Fibroblast of skin of left quadriceps (primary cell): ENCODE data around the gene RNF169.
"Not testable (repeated sequence)": the region's sequence is repeated elsewhere in the genome, so short reads cannot be mapped to it uniquely, and the experiment has no call there.

ENCODE experiments used
- DNase-seq, 2 experiments: peaks; one replicate each; pipeline ENCODE4 v3.0.0-alpha.2; 2013; ENCODE audit warnings: low read depth in 2 of 2

The RNF169 gene

DNA sequence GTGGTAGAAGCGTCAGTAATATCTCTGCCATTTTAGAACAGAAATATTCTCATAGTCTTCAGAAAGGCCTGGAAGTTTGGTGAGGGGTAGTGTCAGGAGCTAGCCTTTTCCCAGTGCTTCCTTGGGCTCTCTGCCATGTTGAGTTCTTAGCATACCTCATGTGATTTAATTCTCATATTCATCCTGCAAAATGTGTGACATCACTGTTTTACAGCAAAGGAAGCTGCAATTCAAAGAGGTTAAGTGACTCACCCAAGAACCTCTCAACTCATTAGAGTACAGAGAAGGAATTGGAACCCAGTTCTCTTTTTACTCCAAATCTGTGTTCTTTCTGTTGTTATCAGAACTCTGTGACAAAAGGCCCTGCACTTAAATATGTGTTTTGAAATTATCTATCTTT is 72.1 kb downstream of the RNF169 start:
- peak; percentile 76 to 78 for DNase-seq

DNA sequence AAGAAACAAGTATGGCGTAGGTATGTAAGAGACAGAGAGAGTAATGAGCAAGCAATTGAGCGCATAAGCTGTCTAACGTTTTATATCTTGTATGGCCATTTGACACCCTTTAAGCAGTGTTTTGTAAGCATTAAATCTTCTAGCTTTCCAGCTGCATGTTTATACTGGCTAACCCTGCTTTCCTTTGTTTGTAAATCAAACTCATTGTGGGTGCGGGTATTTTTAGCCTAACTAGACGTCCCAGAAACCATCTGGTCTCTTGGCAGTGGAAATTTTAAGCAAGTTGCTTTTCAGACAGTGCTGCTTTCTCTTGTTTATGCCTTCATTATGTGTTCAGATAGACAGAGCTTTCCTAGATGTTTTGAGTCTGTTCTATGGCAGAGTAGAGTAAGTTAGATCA is 73.5 kb downstream of the RNF169 start:
- peak; percentile 51 to 52 for DNase-seq

DNA sequence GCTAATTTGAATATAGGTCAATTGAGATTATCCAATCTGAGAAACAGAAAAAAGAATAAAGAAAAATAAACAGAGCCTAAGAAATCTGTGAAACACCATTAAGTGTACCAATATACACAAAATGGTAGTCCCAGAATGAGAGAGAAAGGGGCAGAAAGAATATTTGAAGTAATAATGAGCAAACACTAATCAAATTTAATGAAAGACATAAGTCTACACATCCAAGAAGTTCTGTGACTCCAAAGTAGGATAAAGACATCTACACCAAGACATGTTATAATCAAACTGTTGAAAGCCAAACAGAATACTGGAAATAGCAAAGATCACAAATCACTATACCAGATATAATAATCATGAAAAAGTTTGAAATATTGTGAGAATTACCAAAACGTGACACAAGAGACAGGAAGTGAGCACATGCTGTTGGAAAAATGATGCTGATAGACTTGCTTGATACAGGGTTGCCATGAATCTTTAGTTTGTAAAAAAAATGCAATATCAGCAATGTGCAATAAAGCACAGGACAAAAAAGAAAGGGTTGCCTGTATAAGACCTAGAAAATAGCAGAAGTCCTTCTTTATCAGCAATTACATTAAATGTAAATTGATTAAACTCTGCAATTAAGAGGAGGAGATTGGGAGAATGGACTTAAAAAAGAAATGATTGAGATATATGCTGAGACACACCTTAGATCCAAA is 75.8 kb downstream of the RNF169 start:
- DNase-seq: no peak

DNA sequence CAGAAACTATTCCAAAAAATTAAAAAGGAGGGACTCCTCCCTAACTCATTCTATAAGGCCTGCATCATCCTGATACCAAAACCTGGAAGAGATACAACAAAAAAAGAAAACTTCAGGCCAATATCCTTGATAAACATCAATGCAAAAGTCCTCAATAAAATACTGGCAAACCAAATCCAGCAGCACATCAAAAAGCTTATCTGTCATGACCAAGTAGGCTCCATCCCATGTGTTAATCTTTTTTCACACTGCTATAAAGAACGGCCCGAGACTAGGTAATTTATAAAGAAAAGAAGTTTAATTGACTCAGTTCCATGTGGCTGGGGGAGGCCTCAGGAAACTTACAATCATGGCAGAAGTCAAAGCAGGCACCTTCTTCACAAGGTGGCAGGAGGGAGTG is 76.9 kb downstream of the RNF169 start:
- DNase-seq: not testable (repeated sequence)

DNA sequence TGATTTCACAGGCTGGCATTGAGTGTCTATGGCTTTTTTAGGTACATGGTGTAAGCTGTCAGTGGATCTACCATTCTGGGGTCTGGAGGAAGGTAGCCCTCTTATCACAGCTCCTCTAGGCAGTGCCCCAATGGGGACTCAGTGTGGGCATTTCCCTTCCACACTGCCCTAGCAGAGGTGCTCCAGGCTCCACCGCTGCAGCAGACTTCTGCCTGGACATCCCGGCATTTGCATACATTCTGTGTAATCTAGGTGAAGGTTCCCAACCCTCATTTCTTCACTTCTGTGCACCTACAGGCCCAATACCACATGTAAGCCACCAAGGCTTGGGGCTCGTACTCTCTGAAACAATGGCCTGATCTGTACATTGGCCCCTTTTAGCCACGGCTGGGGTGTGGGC is 78.3 kb downstream of the RNF169 start:
- no peak for DNase-seq

DNA sequence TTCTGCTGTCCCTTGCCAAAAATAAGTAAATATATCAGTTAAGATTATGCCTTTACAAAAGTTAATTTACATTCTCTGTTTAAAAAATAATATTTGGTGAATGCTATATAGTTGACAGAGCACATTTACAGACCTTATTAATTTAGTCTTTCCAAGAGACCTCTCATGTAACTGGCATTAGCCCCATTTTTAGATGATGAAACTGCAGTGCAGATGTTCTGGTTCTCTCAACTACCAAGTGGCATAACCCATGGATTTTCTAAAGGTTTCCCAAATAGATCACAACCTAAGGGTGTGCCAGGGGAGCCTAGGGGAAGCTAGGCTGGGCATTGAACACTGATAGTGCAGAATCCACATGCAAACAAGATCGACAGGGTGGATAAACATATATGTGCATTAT is 88.5 kb downstream of the RNF169 start:
- DNase-seq: no peak

DNA sequence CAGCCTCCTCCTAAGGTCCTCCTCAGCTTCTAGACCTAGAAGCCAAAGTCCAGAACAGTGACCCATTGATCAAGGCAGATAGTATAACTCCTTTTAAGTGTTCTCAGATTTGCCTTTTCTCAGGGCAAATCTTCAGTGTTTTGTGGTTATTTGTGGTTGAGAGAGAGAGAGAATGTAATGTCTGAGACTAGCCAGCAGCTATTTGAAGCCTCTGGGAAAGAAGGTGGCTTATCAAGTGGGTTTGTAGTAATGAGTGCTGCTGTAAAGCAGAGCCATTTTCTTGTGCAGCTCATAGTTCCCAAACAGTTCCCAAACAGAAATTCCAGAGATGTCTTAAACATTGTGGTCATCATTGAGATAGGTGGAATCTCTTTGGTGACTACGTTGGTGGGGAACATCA is 89.5 kb downstream of the RNF169 start:
- no peak for DNase-seq

DNA sequence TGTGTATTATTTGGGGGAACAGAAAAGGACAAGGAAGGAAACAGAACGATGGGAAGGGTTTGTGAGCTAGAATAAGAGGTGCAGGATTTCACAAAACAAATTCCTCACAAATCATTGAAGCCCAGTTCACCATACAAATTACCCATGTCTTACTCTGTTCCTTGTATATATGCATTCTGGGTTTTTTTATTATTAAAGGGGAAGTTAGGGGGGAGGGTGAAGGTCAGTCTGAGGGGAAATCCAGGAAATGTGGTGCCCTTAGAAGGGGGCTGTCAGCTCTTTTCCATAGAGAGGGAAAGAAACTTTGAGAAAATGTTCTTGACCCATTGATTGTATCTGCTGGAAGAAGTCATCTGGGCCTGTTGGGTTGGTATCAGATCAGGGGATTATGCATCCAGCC is 90.8 kb downstream of the RNF169 start:
- no peak for DNase-seq

DNA sequence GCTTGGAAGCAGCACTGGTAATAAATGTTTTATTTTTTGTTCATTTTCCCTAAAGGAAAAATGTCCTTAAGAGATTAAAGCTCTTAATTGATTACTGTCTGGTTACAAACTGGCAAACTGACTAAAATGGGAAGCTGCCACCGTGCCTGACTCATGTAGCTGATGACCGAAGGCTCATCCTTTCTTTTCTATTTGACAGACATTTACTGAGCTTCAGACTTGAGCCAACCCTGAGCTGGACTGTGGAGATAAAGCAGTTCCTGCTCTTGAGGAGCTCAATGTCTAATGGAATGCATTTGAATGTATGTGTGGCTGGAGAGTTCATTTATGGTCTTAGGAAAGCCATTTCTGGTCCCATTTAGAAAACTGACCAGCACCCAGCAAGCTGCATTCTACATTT is 91.3 kb downstream of the RNF169 start:
- no peak for DNase-seq

DNA sequence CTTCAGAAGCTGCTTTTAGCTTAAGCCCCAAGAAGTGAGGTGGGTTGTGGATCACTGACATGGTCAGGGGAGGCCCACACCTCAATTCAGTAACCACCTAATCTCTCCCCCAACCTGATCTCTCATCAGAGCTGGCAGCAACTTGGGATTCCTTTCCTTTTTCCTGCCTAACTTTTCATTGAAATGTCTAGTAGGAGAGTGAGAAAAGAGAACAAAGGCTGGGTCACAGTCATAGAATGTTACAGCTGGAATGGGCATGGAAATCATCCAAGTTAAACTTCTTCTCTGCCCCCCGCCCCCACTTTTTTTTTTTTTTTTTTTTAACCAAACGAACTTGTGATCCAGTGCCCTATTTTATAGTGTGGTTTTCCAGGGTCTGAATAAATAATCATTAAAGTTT is 91.8 kb downstream of the RNF169 start:
- no peak for DNase-seq

DNA sequence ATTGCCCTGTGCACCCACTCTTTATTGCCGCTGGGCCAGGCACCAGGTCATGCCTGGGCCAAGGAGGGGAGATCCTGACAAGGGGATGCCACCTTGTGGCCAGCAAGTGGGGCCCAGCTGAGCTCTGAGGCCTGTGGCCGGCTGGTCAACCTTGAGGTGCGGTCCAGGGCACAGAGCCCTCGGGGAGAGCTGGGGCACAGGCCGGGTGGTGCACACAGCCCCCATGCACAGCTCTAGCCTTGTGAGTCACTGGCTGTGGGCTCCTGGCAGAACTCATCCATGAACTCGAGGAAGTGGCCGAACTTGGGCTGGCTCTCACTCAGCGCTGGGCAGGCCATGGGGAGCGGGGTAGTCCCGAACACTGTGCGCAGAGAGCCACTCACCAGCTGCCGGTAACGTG is 94.3 kb downstream of the RNF169 start:
- no peak for DNase-seq

DNA sequence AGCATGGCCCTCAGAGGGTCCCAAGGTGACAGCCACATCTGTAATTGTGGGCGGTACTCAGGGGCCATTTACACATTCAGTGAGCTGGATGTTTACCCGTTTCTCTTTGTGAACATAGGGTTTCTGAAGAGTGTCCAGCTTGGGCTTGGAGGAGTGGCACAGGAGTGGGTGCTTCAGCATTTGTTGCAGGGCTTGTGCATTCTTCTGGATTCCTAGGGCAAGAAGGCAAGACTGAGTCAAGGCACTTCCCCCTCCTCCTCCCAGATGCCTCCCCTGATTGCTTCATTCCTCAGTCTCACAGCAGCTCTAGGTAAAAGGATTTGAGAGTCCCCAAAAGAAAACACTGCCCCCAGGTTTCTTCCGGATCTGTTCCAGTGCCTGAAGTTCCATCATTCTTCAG is 95.4 kb downstream of the RNF169 start:
- DNase-seq: no peak

DNA sequence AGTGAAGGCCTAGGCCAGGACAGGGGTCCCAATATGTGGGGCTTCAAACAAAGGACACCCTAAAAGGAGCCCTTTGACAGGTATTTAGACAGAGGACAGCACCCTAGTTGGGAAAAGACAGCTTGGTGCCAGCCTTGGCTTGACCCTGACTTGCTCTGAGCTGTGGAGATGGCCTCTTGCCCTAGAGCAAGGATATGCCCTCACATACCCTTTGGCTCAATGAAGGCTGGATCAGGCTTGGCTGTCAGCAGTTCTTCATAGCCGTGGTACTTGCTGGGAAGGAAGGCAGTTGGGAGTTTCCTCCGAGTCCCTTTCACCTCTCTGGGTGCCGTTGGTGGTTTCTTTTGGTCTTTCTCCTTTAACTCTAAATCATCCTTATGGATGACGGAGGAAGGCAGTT is 96.2 kb downstream of the RNF169 start:
- no peak for DNase-seq

DNA sequence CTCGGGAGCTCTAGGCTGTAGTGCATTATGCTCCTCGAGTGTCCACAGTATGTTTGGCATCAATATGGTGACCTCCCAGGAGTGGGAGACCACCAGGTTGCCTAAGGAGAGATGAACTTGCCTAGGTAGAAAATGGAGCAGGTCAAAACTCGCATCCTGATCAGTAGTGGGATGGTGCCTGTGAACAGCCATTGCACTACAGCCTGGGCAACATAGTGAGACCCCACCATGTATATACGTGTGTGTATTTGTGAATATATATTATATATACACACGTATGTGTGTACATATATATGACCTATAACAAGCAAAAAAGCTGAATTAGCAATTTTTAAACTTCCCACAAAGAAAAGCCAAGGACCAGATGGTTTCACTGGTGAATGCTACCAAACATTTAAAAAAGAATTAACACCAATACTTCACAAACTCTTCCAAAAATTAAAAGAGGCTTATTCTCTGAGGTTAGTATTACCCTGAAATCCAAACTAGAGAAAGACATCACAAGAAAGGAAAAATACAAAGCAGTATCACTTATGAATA is 97.4 kb downstream of the RNF169 start:
- no peak for DNase-seq

DNA sequence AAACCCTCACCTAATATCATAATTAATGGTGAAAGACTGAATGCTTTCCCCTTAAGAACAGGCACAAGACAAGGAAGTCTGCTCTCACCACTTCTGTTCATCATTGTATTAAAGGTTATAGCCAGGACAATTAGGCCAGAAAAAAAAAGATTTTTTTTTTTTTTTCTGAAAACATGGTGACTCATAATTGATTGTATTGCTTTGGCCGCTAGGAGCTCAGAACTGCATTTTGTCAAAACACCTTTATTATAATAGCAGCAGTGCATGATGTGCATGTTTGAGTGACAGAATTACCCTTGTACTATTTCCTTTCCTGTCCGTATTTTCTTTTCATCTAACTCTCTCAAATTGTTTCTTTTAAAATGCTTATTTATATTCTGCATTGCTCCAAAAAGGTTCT is 98.1 kb downstream of the RNF169 start:
- no peak for DNase-seq

DNA sequence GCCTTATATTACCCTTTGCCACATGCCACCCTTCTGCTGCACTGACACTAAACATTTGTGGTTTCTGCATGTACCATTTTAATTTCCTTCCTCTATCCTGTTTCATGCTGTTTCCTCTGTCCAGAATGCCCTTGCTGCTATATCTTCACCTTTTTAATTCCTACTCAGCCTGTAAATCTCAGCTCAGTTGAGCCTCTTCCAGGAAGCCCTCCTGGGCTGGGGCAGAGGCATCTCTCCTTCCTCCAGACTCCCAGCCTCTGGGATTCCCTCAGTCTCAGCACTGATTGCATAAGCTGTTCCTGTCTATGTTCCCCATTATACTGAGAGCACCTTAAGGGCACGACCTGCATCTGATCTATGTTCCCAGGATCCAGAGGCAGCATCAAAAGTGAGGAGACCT is 98.7 kb downstream of the RNF169 start:
- DNase-seq: no peak

DNA sequence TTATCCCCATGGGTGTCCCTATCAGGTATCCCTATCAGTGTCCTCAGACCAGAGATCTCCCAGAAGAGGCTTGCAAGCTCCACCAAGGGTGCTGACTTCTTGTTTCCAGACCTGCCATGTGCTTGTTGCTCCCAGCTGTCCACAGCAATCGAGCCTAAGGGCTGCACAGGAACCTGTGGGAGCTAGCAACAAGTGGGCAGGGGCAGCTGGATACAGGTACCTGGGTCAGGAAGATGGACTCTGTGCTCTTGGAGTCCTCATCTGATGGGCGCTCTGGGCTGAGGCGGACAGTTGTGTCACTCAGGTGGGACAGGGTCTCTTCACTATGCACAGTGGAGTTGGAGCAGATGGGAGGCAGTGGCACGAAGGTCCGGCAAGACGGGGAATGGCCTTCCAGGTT is 99.2 kb downstream of the RNF169 start:
- no peak for DNase-seq

DNA sequence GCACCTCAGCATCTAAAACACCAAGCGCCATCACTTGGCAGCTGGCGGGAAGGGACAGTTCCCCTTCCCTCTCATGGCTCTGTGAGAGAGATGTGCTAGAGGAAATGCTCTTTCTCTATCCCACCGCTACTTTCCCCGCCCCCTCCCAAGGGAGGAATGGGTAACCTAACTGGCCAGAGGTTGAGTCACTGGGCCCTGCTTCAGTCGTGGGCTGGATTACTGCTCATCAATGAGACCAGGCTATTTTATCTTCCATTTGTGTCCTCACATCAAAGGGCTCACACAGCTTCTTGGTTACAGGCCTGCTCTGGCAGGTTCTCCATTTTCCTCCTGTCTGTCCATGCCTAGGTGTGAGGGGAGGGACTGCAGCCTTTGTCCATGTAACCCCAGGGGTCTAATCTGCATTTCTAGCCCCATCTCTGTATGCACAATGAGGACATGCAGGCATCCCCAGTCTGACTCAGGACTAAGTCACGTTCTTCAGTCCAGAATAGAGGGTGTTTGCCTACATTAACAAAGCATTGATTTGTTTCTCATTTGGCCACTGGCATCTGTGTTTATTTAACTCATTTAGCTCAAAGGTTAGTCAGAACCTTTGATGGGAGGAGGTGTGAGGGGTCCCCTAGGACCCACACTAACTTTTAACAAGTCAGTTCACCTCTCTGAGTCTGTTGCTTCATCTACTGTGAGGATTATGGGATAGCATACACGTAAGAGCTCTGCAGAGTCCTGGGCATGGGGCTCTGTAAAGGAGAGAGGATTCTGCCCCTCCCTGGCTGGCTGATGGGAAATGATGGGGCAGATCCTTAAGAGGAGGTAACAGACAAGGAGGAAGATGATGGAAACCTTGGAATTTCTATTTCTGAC is 101.1 kb downstream of the RNF169 start:
- peak; percentile 44 to 47 for DNase-seq

DNA sequence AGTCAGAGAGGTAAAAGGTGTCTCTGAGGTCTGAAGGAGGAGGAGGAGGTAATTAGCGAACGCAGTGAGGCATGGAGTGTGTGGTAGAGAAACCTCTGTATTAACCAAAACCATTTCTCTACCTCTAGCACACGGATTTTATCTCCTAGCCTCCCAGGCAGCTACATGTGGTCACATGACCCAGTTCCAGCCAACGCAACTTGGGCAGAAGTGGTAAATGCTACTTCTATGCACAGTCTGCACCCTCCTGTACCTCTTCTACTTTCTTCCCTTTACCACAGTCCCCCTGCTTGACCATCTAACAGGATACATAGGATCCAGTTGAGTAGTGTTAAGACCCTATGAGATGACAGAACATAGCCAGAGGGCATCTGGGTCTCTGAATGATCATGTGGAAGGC is 104.6 kb downstream of the RNF169 start:
- DNase-seq: no peak

DNA sequence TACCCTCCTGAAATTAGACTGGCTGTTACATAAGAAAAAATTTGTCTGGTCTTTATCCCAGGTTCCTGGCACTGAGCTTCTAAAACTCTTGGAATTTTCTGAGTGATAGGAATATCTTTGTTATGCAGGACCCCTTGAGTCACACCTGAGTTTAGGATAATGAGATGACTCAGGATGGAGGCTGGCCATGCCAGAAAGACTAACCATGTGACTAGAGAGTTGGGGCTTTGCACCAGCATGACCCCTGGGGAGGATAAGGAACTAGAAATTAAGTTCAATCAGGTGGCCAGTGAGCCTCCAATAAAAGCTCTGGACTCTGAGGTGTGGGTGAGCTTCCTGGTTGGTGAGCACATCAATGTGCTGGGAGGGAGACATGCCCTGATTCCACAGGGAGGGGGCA is 112.1 kb downstream of the RNF169 start:
- DNase-seq: no peak

DNA sequence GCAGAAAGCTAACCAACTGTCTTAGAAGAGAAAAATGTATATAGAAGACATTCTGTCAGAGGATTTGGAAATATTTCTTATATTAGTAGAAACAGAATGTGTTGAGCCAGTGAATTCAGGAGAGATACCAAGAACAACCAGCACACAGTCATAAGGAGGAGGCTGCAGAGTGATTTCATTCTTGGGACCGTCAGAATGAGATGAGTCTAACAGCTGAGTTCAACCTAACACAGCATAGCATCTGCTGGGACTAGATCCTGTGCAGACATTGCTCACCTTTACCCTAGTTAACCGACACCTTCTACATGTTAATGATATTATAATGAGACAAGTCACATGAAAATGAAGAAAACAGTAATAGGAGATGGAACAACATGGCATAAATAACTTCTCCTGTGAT is 114.8 kb downstream of the RNF169 start:
- no peak for DNase-seq

DNA sequence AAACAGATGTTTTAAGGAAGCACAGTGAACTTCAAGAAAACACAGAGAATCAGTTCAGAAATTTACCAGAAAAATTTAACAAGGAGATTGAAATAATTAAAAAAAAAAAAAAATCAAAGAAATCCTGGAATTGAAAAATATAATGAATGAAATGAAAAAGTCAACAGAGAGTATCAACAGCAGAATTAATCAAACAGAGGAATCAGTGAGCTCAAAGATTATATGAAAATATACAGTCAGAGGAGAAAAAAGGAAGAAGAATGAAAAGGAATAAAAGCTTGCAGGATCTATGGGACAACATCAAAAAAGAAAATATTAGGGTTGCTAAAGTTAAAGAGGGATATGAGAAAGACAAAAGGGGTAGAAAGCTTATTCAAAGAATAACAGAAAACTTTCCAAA is 117.9 kb downstream of the RNF169 start:
- no peak for DNase-seq

DNA sequence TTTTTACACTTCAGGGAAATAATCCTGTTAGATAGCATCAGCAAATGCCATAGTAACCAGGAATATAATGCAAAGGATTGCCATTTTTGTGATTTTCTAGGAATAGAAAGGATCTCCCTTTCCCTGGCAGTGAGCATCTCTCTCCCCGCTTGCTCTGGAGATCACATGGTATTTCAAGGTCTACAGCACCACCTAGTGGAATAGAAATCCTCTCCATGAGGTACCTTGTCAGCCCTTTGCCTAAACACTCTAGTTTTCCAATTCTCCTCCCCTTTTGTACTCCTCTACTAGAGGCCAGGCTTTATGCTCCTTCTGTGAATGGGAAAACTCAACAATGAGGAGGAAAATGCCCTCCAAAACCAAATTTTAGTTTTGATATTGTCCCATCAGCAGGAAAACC is 121.8 kb downstream of the RNF169 start:
- DNase-seq: no peak
